Measurements from ENCODE around the gene METTL13.

GRCh38 chr1:171799166-171799565 is 17.7 kb downstream of the METTL13 start:
- TF ChIP-seq FOXM1 (IDR thresholded peaks at IDR 0.05; ENCODE audit: borderline replicate concordance) (no peak), HDGF (IDR thresholded peaks at IDR 0.05; ENCODE audit: borderline replicate concordance) (no peak), FOXK2 (IDR thresholded peaks at IDR 0.05) (no peak), ARNT (IDR thresholded peaks at IDR 0.05) (no peak), CTBP1 (IDR thresholded peaks at IDR 0.05; ENCODE audit: borderline replicate concordance) (no peak), BHLHE40 (IDR thresholded peaks at IDR 0.05; ENCODE audit: borderline replicate concordance) (no peak), TARDBP (IDR thresholded peaks at IDR 0.05) (no peak), SP1 (IDR thresholded peaks at IDR 0.05) (no peak), PKNOX1 (IDR thresholded peaks at IDR 0.05) (no peak), ELF4 (IDR thresholded peaks at IDR 0.05) (no peak)
